Activated CD8-positive, alpha-beta memory T cell treated with anti-CD3 and anti-CD28 coated beads, Interleukin-2, amount 50 U/mL, for 48 hours (primary cell): Measurements from ENCODE around the gene SPATA9.

Source experiments
- DNase-seq: peaks from one replicate; pipeline ENCODE4 v3.0.0-alpha.2; 2020

SPATA9 gene

GRCh38 chr5:95615164-95615467, 67.7 kb downstream of the SPATA9 start:
- DNase-seq = no peak

GRCh38 chr5:95613514-95613913, 69.3 kb downstream of the SPATA9 start:
- no peak for DNase-seq

- DNase-seq = no peak
Measured at GRCh38 chr5:95611396-95611795, 71.4 kb downstream of the SPATA9 start.

GRCh38 chr5:95610546-95610945, 72.2 kb downstream of the SPATA9 start:
- no peak for DNase-seq

- DNase-seq = no peak
Measured at GRCh38 chr5:95609711-95610110, 73.1 kb downstream of the SPATA9 start.
